ENCODE data around the gene PICK1.
A peak's percentile ranks its signal among the peaks of the same experiment; 100 is the strongest.

Gene PICK1

DNA sequence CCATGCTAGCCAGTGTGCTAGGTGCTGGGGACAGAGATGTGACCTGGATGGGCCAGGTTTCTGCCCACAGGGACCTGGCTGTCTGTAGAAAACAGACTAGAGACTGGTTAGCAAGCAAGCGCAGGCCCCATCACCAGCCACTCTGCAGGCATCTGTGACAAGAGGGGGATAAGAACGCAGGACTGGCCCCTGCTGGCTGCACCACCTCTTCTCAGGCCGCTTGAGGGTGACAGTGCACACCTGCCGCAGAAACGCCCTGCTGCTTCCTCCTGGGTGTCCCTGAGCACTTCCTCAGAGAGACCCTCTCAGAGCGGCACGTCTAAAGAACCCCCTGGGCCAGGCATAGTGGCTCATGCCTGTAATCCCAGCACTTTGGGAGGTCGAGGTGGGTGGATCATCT is 5.9 kb upstream of the PICK1 start:
- DNase-seq = no peak

- peak; percentile 88 for DNase-seq
These were observed 5.0 kb upstream of the PICK1 start for GRCh38 chr22:38051900-38052862.

DNA sequence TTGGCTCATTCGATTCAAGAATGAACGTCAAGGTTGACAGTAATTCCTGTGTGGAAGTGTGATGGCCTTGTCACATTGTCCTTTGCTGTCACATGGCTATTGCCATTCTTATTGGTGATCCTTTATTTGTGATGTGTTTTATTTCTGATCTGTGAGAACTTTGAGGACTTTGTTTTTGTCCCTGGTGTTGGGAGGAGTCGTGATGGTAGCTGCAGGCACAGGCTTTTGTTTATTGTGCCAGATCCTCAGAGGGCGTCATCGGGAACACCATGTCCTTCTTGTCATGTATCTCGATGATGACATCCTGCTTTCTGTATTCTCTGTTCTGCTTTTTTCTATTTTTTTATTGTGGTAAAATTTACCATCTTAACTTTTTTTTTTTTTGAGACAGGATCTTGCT is 5.6 kb downstream of the PICK1 start:
- DNase-seq = no peak

DNA sequence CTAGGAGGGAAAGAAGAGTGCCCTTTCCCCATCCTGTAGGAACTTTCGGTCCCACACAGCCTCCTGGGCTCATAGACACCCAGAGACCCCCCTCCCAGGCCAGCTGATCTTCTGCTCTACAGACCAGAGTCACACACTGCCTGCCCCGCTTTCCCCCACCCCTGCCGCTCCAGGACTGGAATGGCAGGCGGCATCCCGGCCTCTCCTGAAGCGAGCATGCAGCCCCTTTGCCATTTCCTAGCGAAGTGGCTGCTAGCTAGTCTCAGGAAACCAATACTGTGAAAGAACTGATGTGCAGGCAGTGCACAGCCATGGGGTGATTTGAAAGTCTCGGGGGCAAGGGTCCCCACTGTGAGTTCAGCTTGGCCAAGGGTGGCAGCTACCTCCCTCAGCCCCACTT is 8.3 kb downstream of the PICK1 start:
- DNase-seq = no peak

DNA sequence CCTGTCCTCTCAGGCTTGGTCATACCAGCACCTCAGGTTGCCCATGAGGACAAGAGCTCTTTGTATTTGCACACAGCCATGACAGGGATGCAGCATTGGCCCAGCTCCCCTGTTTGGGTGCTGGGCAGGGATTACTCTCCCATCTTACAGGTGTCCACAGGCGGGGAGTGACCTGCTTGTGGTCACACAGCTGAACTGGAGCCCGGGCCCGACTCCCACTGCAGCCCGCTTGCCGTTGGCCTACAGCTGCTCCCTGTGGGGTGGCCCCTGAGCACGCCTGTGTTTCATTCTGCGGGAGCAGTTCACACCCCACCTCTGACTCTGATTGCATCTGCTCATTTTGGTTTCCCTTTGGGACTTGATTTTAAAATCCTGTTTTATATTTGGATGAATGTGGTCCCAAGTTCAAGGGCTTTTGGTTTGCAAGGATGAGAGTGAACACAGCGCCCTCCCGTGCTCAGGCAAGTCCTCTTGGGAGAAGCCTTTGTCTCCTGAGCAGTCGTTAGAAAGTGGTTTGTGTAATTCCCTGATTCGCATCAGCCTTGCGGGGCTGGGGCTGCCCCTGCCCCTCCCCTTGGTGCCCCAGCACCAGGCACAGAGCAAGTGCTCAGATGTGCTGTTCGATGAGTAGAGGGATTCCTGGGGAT is 9.3 kb downstream of the PICK1 start:
- DNase-seq = no peak

DNA sequence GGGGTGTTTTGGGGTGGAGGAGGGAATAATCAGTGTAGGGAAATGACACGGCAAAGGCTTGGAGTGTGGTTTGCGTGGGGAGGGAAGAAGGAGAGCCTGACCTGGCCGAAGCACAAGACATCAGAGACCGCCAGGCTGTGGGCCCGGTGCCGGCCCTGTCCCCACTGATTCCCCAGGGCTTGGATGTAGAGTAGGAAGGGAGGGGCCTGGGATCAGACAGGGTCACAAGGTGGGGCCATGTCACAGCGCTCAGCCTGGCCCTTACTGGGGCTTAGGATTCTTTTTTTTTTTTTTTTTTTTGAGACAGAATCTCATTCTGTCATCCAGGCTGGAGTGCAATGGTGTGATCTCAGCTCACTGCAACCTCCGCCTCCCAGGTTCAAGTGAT is 9.8 kb downstream of the PICK1 start:
- DNase-seq = no peak

DNA sequence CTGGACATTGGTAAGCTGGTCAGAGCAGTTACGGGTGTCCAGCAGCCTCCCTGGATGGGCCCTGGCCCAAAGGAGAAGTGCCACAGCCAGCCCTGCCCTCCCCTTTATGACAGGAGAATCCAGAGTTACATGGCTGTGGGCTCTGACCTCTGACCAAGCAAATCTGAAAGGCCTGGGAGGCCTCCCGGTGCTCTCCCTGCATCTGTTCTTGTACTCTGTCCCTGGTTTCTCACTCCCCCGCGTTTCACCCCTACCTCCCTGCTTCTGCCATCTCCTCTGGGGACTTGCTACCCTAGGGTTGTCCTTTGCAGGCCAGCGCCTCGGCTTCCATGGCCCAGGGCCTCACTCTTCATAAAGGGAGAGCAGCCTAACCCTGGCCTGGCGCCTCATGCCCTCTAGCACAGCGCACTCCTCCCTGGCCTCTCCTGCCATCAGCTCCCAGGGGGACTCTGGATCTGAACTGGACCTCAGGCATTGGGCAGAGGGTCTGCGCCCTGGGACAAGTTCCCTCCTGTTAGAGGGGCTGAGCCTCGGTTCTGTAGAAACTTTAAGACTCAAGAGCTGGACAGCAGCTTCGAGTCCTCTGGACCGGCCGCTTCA is 10.7 kb downstream of the PICK1 start:
- no peak for DNase-seq

DNA sequence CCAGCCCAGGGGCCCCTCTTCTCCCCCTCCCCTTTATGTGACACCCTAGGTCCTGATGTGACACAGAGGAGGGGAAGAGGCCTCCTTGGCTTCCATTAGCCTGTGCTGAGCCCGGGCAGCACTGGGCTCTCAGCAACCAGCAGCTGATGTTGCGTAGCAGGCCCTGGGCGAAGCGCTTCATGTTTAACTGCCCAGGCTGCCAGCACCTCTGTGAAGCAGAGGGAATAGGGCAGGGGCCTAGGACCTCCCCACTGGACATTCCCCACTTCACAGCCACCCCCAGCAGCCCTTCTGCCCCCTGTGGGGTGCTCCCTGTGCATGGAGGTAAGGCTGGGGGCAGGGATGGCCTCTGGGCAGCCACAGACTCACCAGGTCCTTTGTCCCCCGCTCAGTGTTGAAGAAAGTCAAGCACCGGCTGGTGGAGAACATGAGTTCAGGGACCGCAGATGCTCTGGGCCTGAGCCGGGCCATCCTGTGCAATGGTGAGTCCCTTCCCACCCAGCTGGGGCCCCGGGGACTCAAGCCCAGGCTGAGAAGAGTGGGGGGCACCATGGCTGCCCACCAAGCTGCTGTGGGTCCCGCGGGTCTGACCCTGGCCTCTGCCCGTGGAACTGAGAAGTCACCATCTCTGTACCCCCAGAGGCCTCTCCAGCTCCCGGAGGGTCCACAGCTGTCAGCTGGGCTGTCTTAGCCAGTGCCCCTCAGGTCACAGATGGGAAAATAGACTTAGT is 11.6 kb downstream of the PICK1 start:
- no peak for DNase-seq

- peak; percentile 97 for DNase-seq
These were observed 12.4 kb downstream of the PICK1 start for GRCh38 chr22:38069372-38070249.

GRCh38 chr22:38070250-38070921 is 13.2 kb downstream of the PICK1 start:
- no peak for DNase-seq

DNA sequence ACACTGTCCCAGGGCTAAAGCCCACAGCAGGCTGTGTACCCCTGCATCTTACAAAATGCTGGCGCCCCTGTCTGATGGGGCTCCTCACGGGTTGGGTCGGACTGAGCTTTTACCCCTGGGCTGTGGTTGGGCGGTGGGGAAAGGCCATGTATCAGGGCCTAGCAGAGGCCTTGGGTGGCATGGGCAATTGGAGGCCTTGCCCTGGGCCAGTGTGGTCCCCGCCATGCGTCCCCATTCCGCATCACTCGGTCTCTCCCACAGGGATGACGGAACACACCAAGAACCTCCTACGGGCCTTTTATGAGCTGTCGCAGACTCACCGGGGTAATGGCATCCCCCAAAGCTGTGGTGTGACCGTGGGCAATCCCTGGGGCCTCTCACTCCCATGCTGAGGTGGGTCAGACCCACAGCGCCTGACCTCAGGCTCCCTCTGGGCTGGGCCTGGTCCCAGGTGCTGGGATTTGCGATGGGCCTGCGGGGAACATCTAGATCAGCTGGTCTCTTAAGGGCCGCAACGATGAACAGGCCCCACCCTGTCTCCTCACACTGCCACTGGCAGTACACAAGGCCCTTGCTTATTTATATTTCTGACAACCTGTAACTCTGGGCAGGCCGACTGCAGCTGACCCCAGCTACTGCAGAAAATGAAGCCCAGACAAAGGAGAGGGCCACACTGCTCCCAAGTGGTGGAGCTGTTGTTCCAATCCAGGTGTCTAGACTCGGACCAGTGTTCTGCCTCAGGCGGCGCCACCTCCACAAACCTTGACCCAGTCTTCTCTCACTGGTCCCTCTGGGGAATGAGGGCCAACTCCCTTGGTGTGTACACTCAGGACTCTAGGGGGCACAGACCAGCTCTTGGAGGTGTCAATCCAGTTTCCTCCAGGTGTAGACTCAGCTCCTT is 14.5 kb downstream of the PICK1 start:
- no peak for DNase-seq

- DNase-seq = no peak
These were observed 15.3 kb downstream of the PICK1 start for GRCh38 chr22:38072322-38073149.

- no peak for DNase-seq
These were observed 16.2 kb downstream of the PICK1 start for GRCh38 chr22:38073150-38074130.

GRCh38 chr22:38074181-38075104 is 17.2 kb downstream of the PICK1 start:
- DNase-seq = no peak

DNA sequence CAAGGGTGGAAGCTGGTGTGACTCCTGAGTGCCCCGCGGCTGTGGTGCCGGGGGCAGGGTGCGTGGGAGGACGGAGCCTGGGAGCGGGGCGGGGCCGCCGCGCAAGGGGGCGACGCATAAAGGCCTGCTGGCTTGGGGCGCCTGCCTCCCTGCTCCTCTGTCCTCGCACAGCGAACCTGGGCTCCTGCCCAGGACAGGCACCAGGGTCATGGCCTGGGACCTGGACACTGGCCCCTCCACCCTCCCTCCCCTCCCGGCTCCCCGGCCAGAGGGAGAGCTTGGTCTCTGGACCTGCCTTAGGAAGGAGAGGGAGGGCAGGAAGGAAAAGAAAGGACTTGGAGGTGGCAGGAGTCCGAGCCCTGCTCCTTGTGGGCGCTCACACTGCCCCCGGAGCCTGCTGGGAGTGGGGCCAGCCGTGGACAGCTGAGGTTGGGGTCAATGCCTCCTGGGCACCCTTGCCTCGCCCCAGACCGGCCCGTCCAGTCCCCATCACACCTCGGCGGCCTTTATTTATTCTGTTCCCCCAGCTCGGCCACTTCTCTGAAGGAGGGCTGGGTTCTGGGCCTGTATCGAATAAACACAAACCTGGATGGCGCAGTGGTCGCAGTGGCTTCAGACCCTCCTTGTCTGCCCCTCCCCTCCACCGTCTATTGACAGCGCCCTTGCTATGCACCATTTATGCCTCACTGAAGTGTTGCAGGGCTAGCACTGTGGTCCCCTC is 18.1 kb downstream of the PICK1 start:
- no peak for DNase-seq

GRCh38 chr22:38075961-38076360 is 18.8 kb downstream of the PICK1 start:
- no peak for DNase-seq
